H1 (cell line): ENCODE results near the gene AQP12A. TPM values are rescaled to one million over a fixed set of nuclear protein-coding genes. Genes with fewer than 3 reads are reported as not detected.

Experiments
- CTCF ChIA-PET: fragments of 300-600 bp; sonication (Branson Sonifier 250); formaldehyde crosslinking; loops from one replicate; lab custom pipeline; 2021; ENCODE audit not compliant: partially characterized antibody; lab: Charles Lee
- POLR2A ChIA-PET: fragments of 300-600 bp; sonication (Branson Sonifier 250); formaldehyde crosslinking; loops from one replicate; lab custom pipeline; 2021; ENCODE audit warnings: inconsistent platforms; ENCODE audit not compliant: partially characterized antibody; lab: Charles Lee
- DNase-seq, 2 experiments: peaks; one replicate each; pipeline versions ENCODE4 v3.0.0 to v3.0.0-alpha.2; 2010 to 2022; ENCODE audit warnings: low spot score in 2 of 2, low read depth in 1 of 2, mixed read lengths in 1 of 2
- FAIRE-seq: peaks from 2 replicates; lab custom pipeline; 2011; peaks lifted over from hg19 to GRCh38; lab: Jason Lieb, UNC
- H2AFZ ChIP-seq: 2 replicates; pipeline ENCODE4 v1.8.1; 2012; ENCODE audit warnings: low read length, inconsistent platforms
- H2AK5ac ChIP-seq: 2 replicates; pipeline ENCODE4 v1.6.1; 2013; ENCODE audit warnings: low read depth, low read length
- H2BK120ac ChIP-seq: replicated peaks from 2 replicates; pipeline ENCODE3; 2013; ENCODE audit warnings: low read depth, low read length, inconsistent platforms
- H2BK12ac ChIP-seq: 2 replicates; pipeline ENCODE4 v1.6.1; 2013; ENCODE audit warnings: low read depth, low read length
- H2BK15ac ChIP-seq: 2 replicates; pipeline ENCODE4 v1.6.1; 2013; ENCODE audit warnings: low read length
- H2BK20ac ChIP-seq: 2 replicates; pipeline ENCODE4 v1.6.1; 2013; ENCODE audit warnings: low read length
- H2BK5ac ChIP-seq: 2 replicates; pipeline ENCODE4 v1.6.1; 2013; ENCODE audit warnings: low read depth, low read length
- H3K14ac ChIP-seq: 2 replicates; pipeline ENCODE4 v1.6.1; 2013; ENCODE audit warnings: inconsistent platforms; ENCODE audit not compliant: insufficient read length
- H3K18ac ChIP-seq: 2 replicates; pipeline ENCODE4 v1.6.1; 2013; ENCODE audit warnings: low read length; ENCODE audit errors: extremely low read depth
- H3K23ac ChIP-seq: 2 replicates; pipeline ENCODE4 v1.6.1; 2013; ENCODE audit warnings: inconsistent platforms; ENCODE audit not compliant: insufficient read length
- H3K23me2 ChIP-seq: 2 replicates; pipeline ENCODE4 v1.6.1; 2013; ENCODE audit warnings: low read depth, low read length
- H3K27ac ChIP-seq: 2 replicates; pipeline ENCODE4 v1.6.1; 2011; ENCODE audit warnings: low read depth, low read length, inconsistent platforms
- H3K27me3 ChIP-seq, 4 experiments: replicated peaks in 1 of 4; 1 replicate in 1 of 4; 2 replicates in 3 of 4; pipeline versions ENCODE4 v1.6.1 to v1.8.1; 2011 to 2013; ENCODE audit warnings: low read length in 3 of 4, mild to moderate bottlenecking in 3 of 4, inconsistent platforms in 2 of 4, mixed read lengths in 2 of 4, moderate library complexity in 1 of 4; ENCODE audit not compliant: control insufficient read depth in 3 of 4, insufficient read depth in 3 of 4; ENCODE audit errors: extremely low read depth in 1 of 4
- H3K36me3 ChIP-seq, 4 experiments: 2 replicates each; pipeline versions ENCODE4 v1.6.1 to v1.8.1; 2011 to 2013; ENCODE audit warnings: mild to moderate bottlenecking in 4 of 4, low read length in 3 of 4, moderate library complexity in 2 of 4, control low read depth in 1 of 4, inconsistent platforms in 1 of 4; ENCODE audit not compliant: insufficient read depth in 4 of 4, control insufficient read depth in 2 of 4
- H3K4ac ChIP-seq: replicated peaks from 2 replicates; pipeline ENCODE3; 2013; ENCODE audit warnings: low read length, low read depth, mixed read lengths, inconsistent platforms; ENCODE audit not compliant: insufficient read length
- H3K4me1 ChIP-seq, 4 experiments: replicated peaks in 1 of 4; 1 replicate in 1 of 4; 2 replicates in 3 of 4; pipeline versions ENCODE4 v1.6.1 to v1.8.1; 2011 to 2013; ENCODE audit warnings: low read length in 3 of 4, inconsistent platforms in 2 of 4, mixed read lengths in 1 of 4; ENCODE audit not compliant: insufficient read depth in 4 of 4, control insufficient read depth in 3 of 4
- H3K4me2 ChIP-seq, 2 experiments: 2 replicates each; pipeline versions ENCODE4 v1.6.1 to v1.8.1; 2011 to 2013; ENCODE audit warnings: low read depth in 2 of 2, low read length in 2 of 2, control low read depth in 1 of 2, inconsistent platforms in 1 of 2, mild to moderate bottlenecking in 1 of 2; ENCODE audit not compliant: insufficient read depth in 1 of 2
- H3K4me3 ChIP-seq, 4 experiments: fragments of 200-600, 300-600 bp in 1 of 4; sonication (generic), shearing (Covaris generic), sonication (Bioruptor Twin) in 1 of 4; 2 replicates each; pipeline versions ENCODE4 v1.5.1 to v1.8.1; 2011 to 2016; ENCODE audit warnings: low read length in 4 of 4, low read depth in 3 of 4, control low read depth in 2 of 4, inconsistent platforms in 2 of 4, mild to moderate bottlenecking in 2 of 4, mixed read lengths in 1 of 4, moderate library complexity in 1 of 4; ENCODE audit not compliant: insufficient read depth in 2 of 4; ENCODE audit errors: extremely low read depth in 1 of 4
- H3K56ac ChIP-seq: replicated peaks from 2 replicates; pipeline ENCODE3; 2013; ENCODE audit warnings: low read depth, mild to moderate bottlenecking, mixed read lengths, low read length, inconsistent platforms; ENCODE audit not compliant: insufficient read length
- H3K79me1 ChIP-seq: 2 replicates; pipeline ENCODE4 v1.6.1; 2013; ENCODE audit warnings: low read depth, low read length, control low read depth
- H3K79me2 ChIP-seq, 2 experiments: 2 replicates each; pipeline versions ENCODE4 v1.6.1 to v1.8.1; 2012 to 2013; ENCODE audit warnings: low read length in 2 of 2, mild to moderate bottlenecking in 2 of 2, inconsistent platforms in 1 of 2; ENCODE audit not compliant: insufficient read depth in 2 of 2, control insufficient read depth in 1 of 2
- H3K9ac ChIP-seq, 4 experiments: replicated peaks in 1 of 4; 1 replicate in 1 of 4; 2 replicates in 3 of 4; pipeline versions ENCODE4 v1.6.1 to v1.8.1; 2011 to 2013; ENCODE audit warnings: low read depth in 3 of 4, low read length in 3 of 4, control low read depth in 2 of 4, mild to moderate bottlenecking in 2 of 4, moderate library complexity in 2 of 4, inconsistent platforms in 1 of 4; ENCODE audit errors: extremely low read depth in 1 of 4
- H3K9me3 ChIP-seq, 2 experiments: 2 replicates each; pipeline versions ENCODE4 v1.6.1 to v1.8.1; 2012 to 2013; ENCODE audit warnings: mild to moderate bottlenecking in 2 of 2, moderate library complexity in 2 of 2, control low read depth in 1 of 2, inconsistent platforms in 1 of 2, low read depth in 1 of 2, low read length in 1 of 2, mixed read lengths in 1 of 2; ENCODE audit not compliant: insufficient read depth in 2 of 2
- H4K20me1 ChIP-seq, 2 experiments: replicated peaks in 1 of 2; 2 replicates each; pipeline versions ENCODE3 to v1.8.1; 2011 to 2013; ENCODE audit warnings: inconsistent platforms in 2 of 2, low read length in 2 of 2, mild to moderate bottlenecking in 1 of 2; ENCODE audit not compliant: insufficient read depth in 2 of 2, control insufficient read depth in 1 of 2
- H4K5ac ChIP-seq: 2 replicates; pipeline ENCODE4 v1.6.1; 2013; ENCODE audit warnings: low read length, low read depth, mixed read lengths, inconsistent platforms; ENCODE audit not compliant: insufficient read length
- H4K8ac ChIP-seq: 2 replicates; pipeline ENCODE4 v1.8.0; 2013; ENCODE audit warnings: mild to moderate bottlenecking, moderate library complexity, low read length, inconsistent platforms; ENCODE audit not compliant: insufficient read depth; ENCODE audit errors: extremely low read depth
- H4K91ac ChIP-seq: replicated peaks from 2 replicates; pipeline ENCODE3; 2013; ENCODE audit warnings: low read length, mixed read lengths, inconsistent platforms; ENCODE audit not compliant: insufficient read length
- ATF3 ChIP-seq: IDR thresholded peaks from 2 replicates; pipeline ENCODE4 v1.6.1; 2011; ENCODE audit warnings: low read depth, mild to moderate bottlenecking, low read length; ENCODE audit not compliant: insufficient read depth
- CTCF ChIP-seq, 3 experiments: IDR thresholded peaks; 1 replicate in 2 of 3; 2 replicates in 1 of 3; pipeline versions ENCODE4 v1.5.1 to v1.6.1; 2011; ENCODE audit warnings: low read length in 3 of 3, mild to moderate bottlenecking in 3 of 3, inconsistent platforms in 2 of 3, low read depth in 1 of 3, moderate library complexity in 1 of 3; ENCODE audit not compliant: insufficient read depth in 1 of 3; ENCODE audit errors: control extremely low read depth in 1 of 3
- WGBS, 2 experiments: shearing (Covaris generic) in 1 of 2; methylation state at CpG; one replicate each; pipeline versions ENCODE4 v1.1.6 to v1.1.7; 2013 to 2015; ENCODE audit warnings: low lambda C conversion rate in 2 of 2, mixed read lengths in 2 of 2, inconsistent platforms in 1 of 2, low coverage in 1 of 2, missing lambda C conversion rate in 1 of 2; ENCODE audit not compliant: insufficient replicate concordance in 2 of 2, insufficient coverage in 1 of 2, insufficient read length in 1 of 2; ENCODE audit errors: extremely low coverage in 1 of 2, missing lambda C conversion rate in 1 of 2; 5-methylcytosine and 5-hydroxymethylcytosine counted together
- polyA plus RNA-seq, 7 experiments: library from polyadenylated mRNA; depleted of rRNA in 3 of 7; stranded (reverse) in 5 of 7; unstranded in 2 of 7; fragments of >200 nt in 5 of 7; fragments of 200-250 nt in 2 of 7; gene quantifications; 1 replicate in 5 of 7; 2 replicates in 1 of 7; 4 replicates in 1 of 7; pipeline versions ENCODE4 v1.2.1 to v1.2.3, GENCODE V29; 2011 to 2013; ENCODE audit warnings: missing spikeins in 2 of 7, mixed read lengths in 2 of 7
- total RNA-seq: library from RNA; stranded (reverse); fragmentation: NEBNext Ultra II Directional; extraction: Animal tissue kit (Norgen Biotek cat#: 25700); gene quantifications from 2 replicates; pipeline ENCODE4 v1.2.1, GENCODE V29; 2021

The AQP12A gene
- total and polyA plus RNA-seq, 2 of the 8 experiments (the other 6 are each of a cell fraction or from before 2014, with no cell fraction given) = not detected

- Histone ChIP-seq H2BK120ac (peak overlapping the region; percentile 87), H2BK5ac (no peak overlapping the region), H3K9me3 (no peaks in the 10 kb centered on the region), H4K5ac (no peak overlapping the region), H3K23ac (no peak overlapping the region), H3K4ac (no peak overlapping the region), H3K4me2 (no peak overlapping the region), H2BK12ac (no peak overlapping the region), H3K79me1 (no peaks in the 10 kb centered on the region), H3K36me3 (no peaks in the 10 kb centered on the region), H3K4me3 (no peak overlapping the region), H3K27ac (no peak overlapping the region), H3K79me2 (no peaks in the 10 kb centered on the region), H3K23me2 (no peaks in the 10 kb centered on the region), H2AFZ (peak overlapping the region; percentile 78; the same call in 1 of the 2 replicates), H4K91ac (no peak overlapping the region), H2BK15ac (no peak overlapping the region), H2AK5ac (no peak overlapping the region)
- POLR2A ChIA-PET = interaction anchor here (1.2 kb wide), 1 partner anchor 69 kb away, joined by 4 read pairs; the partner anchor contains the start of gene CAPN10
- WGBS, 2 experiments = 90% methylated on average over 9 of the region's 10 CpGs; no CpG with 5 or more reads in 1 of the 2 experiments
- no peak for FAIRE-seq
- CTCF ChIA-PET = interaction anchor here (0.7 to 1.1 kb wide), 2 partner anchors 9 to 161 kb away, joined by 3 to 4 read pairs; no protein-coding TSS in a partner anchor
- TF ChIP-seq CTCF (IDR thresholded peaks at IDR 0.05; ENCODE audit: control extremely low read depth in 1 of 3, insufficient read depth in 1 of 3, low read depth in 1 of 3, low read length in 3 of 3) = peak in 1 of 3 experiments; percentile 12; a peak in 1 of 4 replicates
- TF ChIP-seq ATF3 = no peak
- TF ChIP-seq, all 59 proteins: peak for 1
- Histone ChIP-seq H3K56ac (no peak overlapping the region), H2BK20ac (no peak overlapping the region), H3K9ac (no peak overlapping the region), H3K18ac (no peak overlapping the region), H3K27me3 (no peaks in the 10 kb centered on the region), H3K14ac (no peak overlapping the region), H3K4me1 (no peaks in the 10 kb centered on the region), H4K20me1 (no peaks in the 10 kb centered on the region), H4K8ac (no peak overlapping the region)
- no peak for DNase-seq
Observed at GRCh38 chr2:240655931-240656886, 35.5 kb upstream of the AQP12A start.
